HEK293 (cell line): ENCODE measurements around the gene HECTD4.
A peak's percentile ranks its signal among the peaks of the same experiment; 100 is the strongest.

ENCODE experiments used
- GLIS1 ChIP-seq: fragments of 450-650 bp; formaldehyde crosslinking; IDR thresholded peaks from 2 replicates; pipeline ENCODE4 v1.5.1; 2016; ENCODE audit warnings: missing biosample characterization, missing genetic modification characterization
- GLIS2 ChIP-seq: fragments of 450-650 bp; formaldehyde crosslinking; IDR thresholded peaks from 2 replicates; pipeline ENCODE4 v1.5.1; 2016; ENCODE audit warnings: missing biosample characterization, missing genetic modification characterization
- INSM2 ChIP-seq: fragments of 450-650 bp; formaldehyde crosslinking; IDR thresholded peaks from 2 replicates; pipeline ENCODE4 v1.5.1; 2016; ENCODE audit warnings: missing biosample characterization, missing genetic modification characterization
- KLF10 ChIP-seq: fragments of 450-650 bp; IDR thresholded peaks from 2 replicates; pipeline ENCODE4 v1.5.1; 2018; ENCODE audit warnings: missing biosample characterization, mild to moderate bottlenecking, missing genetic modification characterization
- KLF8 ChIP-seq: fragments of 450-650 bp; formaldehyde crosslinking; IDR thresholded peaks from 2 replicates; pipeline ENCODE4 v1.5.1; 2016; ENCODE audit warnings: missing biosample characterization, missing genetic modification characterization
- KLF9 ChIP-seq: fragments of 450-650 bp; formaldehyde crosslinking; IDR thresholded peaks from 2 replicates; pipeline ENCODE4 v1.5.1; 2016; ENCODE audit warnings: missing biosample characterization, missing genetic modification characterization, low read depth
- OVOL3 ChIP-seq: fragments of 450-650 bp; formaldehyde crosslinking; IDR thresholded peaks from 2 replicates; pipeline ENCODE4 v1.5.1; 2016; ENCODE audit warnings: missing biosample characterization, missing genetic modification characterization
- SCRT1 ChIP-seq: fragments of 450-650 bp; formaldehyde crosslinking; IDR thresholded peaks from 2 replicates; pipeline ENCODE4 v1.5.1; 2016; ENCODE audit warnings: missing biosample characterization, missing genetic modification characterization, borderline replicate concordance
- SCRT2 ChIP-seq: fragments of 450-650 bp; formaldehyde crosslinking; IDR thresholded peaks from 2 replicates; pipeline ENCODE4 v1.5.1; 2016; ENCODE audit warnings: missing biosample characterization, missing genetic modification characterization
- SP3 ChIP-seq: fragments of 450-650 bp; formaldehyde crosslinking; IDR thresholded peaks from 2 replicates; pipeline ENCODE4 v1.5.1; 2016; ENCODE audit warnings: missing biosample characterization, missing genetic modification characterization
- ZBTB21 ChIP-seq: fragments of 450-650 bp; formaldehyde crosslinking; IDR thresholded peaks from 2 replicates; pipeline ENCODE4 v1.5.1; 2017; ENCODE audit warnings: missing biosample characterization, missing genetic modification characterization
- ZBTB44 ChIP-seq: fragments of 450-650 bp; IDR thresholded peaks from 2 replicates; pipeline ENCODE4 v1.5.1; 2018; ENCODE audit warnings: missing biosample characterization, mild to moderate bottlenecking, missing genetic modification characterization
- ZBTB48 ChIP-seq: fragments of 450-650 bp; formaldehyde crosslinking; IDR thresholded peaks from 2 replicates; pipeline ENCODE4 v1.5.1; 2016; ENCODE audit warnings: missing biosample characterization, missing genetic modification characterization
- ZFP37 ChIP-seq: fragments of 450-650 bp; formaldehyde crosslinking; IDR thresholded peaks from 2 replicates; pipeline ENCODE4 v1.5.1; 2016; ENCODE audit warnings: missing biosample characterization, missing genetic modification characterization
- ZNF138 ChIP-seq: fragments of 450-650 bp; formaldehyde crosslinking; IDR thresholded peaks from 2 replicates; pipeline ENCODE4 v1.5.1; 2016; ENCODE audit warnings: missing biosample characterization, missing genetic modification characterization, borderline replicate concordance
- ZNF146 ChIP-seq: fragments of 450-650 bp; formaldehyde crosslinking; IDR thresholded peaks from 2 replicates; pipeline ENCODE4 v1.5.1; 2016; ENCODE audit warnings: missing biosample characterization, missing genetic modification characterization
- ZNF169 ChIP-seq: fragments of 450-650 bp; formaldehyde crosslinking; IDR thresholded peaks from 2 replicates; pipeline ENCODE4 v1.5.1; 2016; ENCODE audit warnings: missing biosample characterization, missing genetic modification characterization
- ZNF175 ChIP-seq: fragments of 450-650 bp; formaldehyde crosslinking; IDR thresholded peaks from 2 replicates; pipeline ENCODE4 v1.5.1; 2016; ENCODE audit warnings: missing biosample characterization, missing genetic modification characterization
- ZNF202 ChIP-seq: fragments of 450-650 bp; formaldehyde crosslinking; IDR thresholded peaks from 2 replicates; pipeline ENCODE4 v1.5.1; 2016; ENCODE audit warnings: missing biosample characterization, missing genetic modification characterization, borderline replicate concordance
- ZNF223 ChIP-seq: fragments of 450-650 bp; formaldehyde crosslinking; IDR thresholded peaks from 2 replicates; pipeline ENCODE4 v1.5.1; 2016; ENCODE audit warnings: missing biosample characterization, missing genetic modification characterization
- ZNF239 ChIP-seq: fragments of 450-650 bp; formaldehyde crosslinking; IDR thresholded peaks from 2 replicates; pipeline ENCODE4 v1.5.1; 2016; ENCODE audit warnings: missing biosample characterization, missing genetic modification characterization
- ZNF292 ChIP-seq: fragments of 450-650 bp; formaldehyde crosslinking; IDR thresholded peaks from 2 replicates; pipeline ENCODE4 v1.5.1; 2016; ENCODE audit warnings: low read depth, missing biosample characterization, missing genetic modification characterization, borderline replicate concordance
- ZNF324 ChIP-seq: fragments of 450-650 bp; formaldehyde crosslinking; IDR thresholded peaks from 2 replicates; pipeline ENCODE4 v1.5.1; 2016; ENCODE audit warnings: missing biosample characterization, missing genetic modification characterization
- ZNF37A ChIP-seq: fragments of 450-650 bp; IDR thresholded peaks from 2 replicates; pipeline ENCODE4 v1.5.1; 2018; ENCODE audit warnings: missing biosample characterization, missing genetic modification characterization
- ZNF391 ChIP-seq: fragments of 450-650 bp; formaldehyde crosslinking; IDR thresholded peaks from 2 replicates; pipeline ENCODE4 v1.5.1; 2016; ENCODE audit warnings: low read depth, missing biosample characterization, missing genetic modification characterization, borderline replicate concordance
- ZNF398 ChIP-seq: fragments of 450-650 bp; formaldehyde crosslinking; IDR thresholded peaks from 2 replicates; pipeline ENCODE4 v1.5.1; 2017; ENCODE audit warnings: missing biosample characterization, missing genetic modification characterization
- ZNF530 ChIP-seq: fragments of 450-650 bp; formaldehyde crosslinking; IDR thresholded peaks from 2 replicates; pipeline ENCODE4 v1.5.1; 2016; ENCODE audit warnings: low read depth, missing biosample characterization, missing genetic modification characterization
- ZNF549 ChIP-seq: fragments of 450-650 bp; IDR thresholded peaks from 2 replicates; pipeline ENCODE4 v1.5.1; 2018; ENCODE audit warnings: missing biosample characterization, missing genetic modification characterization, mild to moderate bottlenecking, inconsistent platforms, moderate library complexity
- ZNF560 ChIP-seq: fragments of 450-650 bp; formaldehyde crosslinking; IDR thresholded peaks from 2 replicates; pipeline ENCODE4 v1.5.1; 2017; ENCODE audit warnings: missing biosample characterization, missing genetic modification characterization, borderline replicate concordance
- ZNF629 ChIP-seq: fragments of 450-650 bp; formaldehyde crosslinking; IDR thresholded peaks from 2 replicates; pipeline ENCODE4 v1.5.1; 2017; ENCODE audit warnings: missing biosample characterization, missing genetic modification characterization
- ZNF707 ChIP-seq: fragments of 450-650 bp; formaldehyde crosslinking; IDR thresholded peaks from 2 replicates; pipeline ENCODE4 v1.5.1; 2016; ENCODE audit warnings: missing biosample characterization, missing genetic modification characterization
- ZNF777 ChIP-seq: fragments of 450-650 bp; formaldehyde crosslinking; IDR thresholded peaks from 2 replicates; pipeline ENCODE4 v1.5.1; 2017; ENCODE audit warnings: missing biosample characterization, missing genetic modification characterization, borderline replicate concordance
- ZNF843 ChIP-seq: fragments of 450-650 bp; formaldehyde crosslinking; IDR thresholded peaks from 2 replicates; pipeline ENCODE4 v1.5.1; 2016; ENCODE audit warnings: missing biosample characterization, missing genetic modification characterization
- TF ChIP-seq, protein P1 (sequence below): fragments of 450-650 bp; formaldehyde crosslinking; optimal IDR thresholded peaks from 2 replicates; pipeline ENCODE3; 2016; ENCODE audit warnings: missing biosample characterization, mild to moderate bottlenecking, missing genetic modification characterization

The HECTD4 gene

GRCh38 chr12:112125250-112125999 is 256.8 kb downstream of the HECTD4 start, which contains the start of gene TRAFD1 (continued):
- TF ChIP-seq KLF9 (tag by site-specific recombination) (peak; percentile 89), OVOL3 (tag by site-specific recombination) (peak; percentile 48; the same call in 1 of the 2 replicates), ZBTB44 (tag by site-specific recombination) (no peak), ZNF292 (tag by site-specific recombination) (no peak), ZNF843 (tag by site-specific recombination) (peak; percentile 73), ZNF398 (tag by site-specific recombination) (no peak), ZNF146 (tag by site-specific recombination) (peak; percentile 14; the same call in 1 of the 2 replicates), SP3 (peak; percentile 89), ZNF560 (tag by site-specific recombination) (no peak), GLIS2 (tag by site-specific recombination) (peak; percentile 84), ZNF169 (tag by site-specific recombination) (no peak), SCRT1 (tag by site-specific recombination) (peak; percentile 84), ZFP37 (tag by site-specific recombination) (peak; percentile 92; the same call in 1 of the 2 replicates), ZNF777 (no peak), ZNF223 (tag by site-specific recombination) (no peak), ZNF239 (no peak), ZNF391 (tag by site-specific recombination) (0 out of 2 replicates have a peak, but pooled peaks have one; percentile 47), ZNF324 (tag by site-specific recombination) (peak; percentile 79; the same call in 1 of the 2 replicates), ZBTB48 (tag by site-specific recombination) (peak; percentile 85), KLF8 (peak; percentile 70; the same call in 1 of the 2 replicates), KLF10 (tag by site-specific recombination) (0 out of 2 replicates have a peak, but pooled peaks have one; percentile 18), GLIS1 (tag by site-specific recombination) (peak; percentile 58; the same call in 1 of the 2 replicates), ZNF707 (tag by site-specific recombination) (no peak), ZNF202 (tag by site-specific recombination) (no peak), ZNF629 (tag by site-specific recombination) (peak; percentile 68; the same call in 1 of the 2 replicates), ZNF175 (tag by site-specific recombination) (no peak), ZNF530 (no peak), INSM2 (tag by site-specific recombination) (no peak; the same call in 1 of the 2 replicates), ZNF549 (no peak), SCRT2 (tag by site-specific recombination) (peak; percentile 99), ZNF138 (tag by site-specific recombination) (no peak), ZNF37A (tag by site-specific recombination) (no peak), ZBTB21 (tag by site-specific recombination) (no peak)
- TF ChIP-seq, protein P1, sequence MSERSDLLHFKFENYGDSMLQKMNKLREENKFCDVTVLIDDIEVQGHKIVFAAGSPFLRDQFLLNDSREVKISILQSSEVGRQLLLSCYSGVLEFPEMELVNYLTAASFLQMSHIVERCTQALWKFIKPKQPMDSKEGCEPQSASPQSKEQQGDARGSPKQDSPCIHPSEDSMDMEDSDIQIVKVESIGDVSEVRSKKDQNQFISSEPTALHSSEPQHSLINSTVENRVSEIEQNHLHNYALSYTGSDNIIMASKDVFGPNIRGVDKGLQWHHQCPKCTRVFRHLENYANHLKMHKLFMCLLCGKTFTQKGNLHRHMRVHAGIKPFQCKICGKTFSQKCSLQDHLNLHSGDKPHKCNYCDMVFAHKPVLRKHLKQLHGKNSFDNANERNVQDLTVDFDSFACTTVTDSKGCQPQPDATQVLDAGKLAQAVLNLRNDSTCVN (tag by site-specific recombination): peak; percentile 62
